Right atrium auricular region (tissue), 2 donors: ENCODE measurements around the gene TSACC. TPM values are rescaled to one million over a fixed set of nuclear protein-coding genes. Genes with fewer than 3 reads are reported as not detected.

ENCODE experiments used
- DNase-seq: peaks from one replicate; pipeline ENCODE4 v3.0.0-alpha.2; 2019; ENCODE audit warnings: low spot score
- H3K27ac ChIP-seq, 2 donors: fragments of 200-600 bp; sonication (generic); 1 replicate in 1 of 2; 2 replicates in 1 of 2; pipeline ENCODE4 v1.5.1; 2016 to 2019
- H3K27me3 ChIP-seq, 2 donors: fragments of 200-600 bp; sonication (generic); one replicate each; pipeline versions ENCODE4 v1.5.1 to v1.6.0; 2017 to 2019
- H3K36me3 ChIP-seq: fragments of 200-600 bp; sonication (generic); one replicate; pipeline ENCODE4 v1.5.1; 2016
- H3K4me1 ChIP-seq, 2 donors: fragments of 200-600 bp; sonication (generic); one replicate each; pipeline versions ENCODE4 v1.5.1 to v1.6.0; 2017 to 2019
- H3K4me3 ChIP-seq, 2 donors: fragments of 200-600 bp; sonication (generic); 1 replicate in 1 of 2; 2 replicates in 1 of 2; pipeline ENCODE4 v1.5.1; 2017 to 2019; ENCODE audit warnings: mild to moderate bottlenecking in 1 of 2, moderate library complexity in 1 of 2
- H3K9me3 ChIP-seq, 2 donors: fragments of 200-600 bp; sonication (generic); one replicate each; pipeline ENCODE4 v1.5.1; 2019
- CTCF ChIP-seq, 2 donors: fragments of 200-600 bp; sonication (generic); IDR thresholded peaks; one replicate each; pipeline ENCODE4 v1.5.1; 2019; ENCODE audit warnings: antibody characterized with exemption in 2 of 2
- total RNA-seq, 2 donors: library from RNA; depleted of rRNA; stranded (reverse); fragments of >200 nt; gene quantifications; one replicate each; pipeline ENCODE4 v1.1.0, GENCODE V29; 2016

Gene TSACC
- total RNA-seq, 2 donors from 2014 or later: not detected

DNA sequence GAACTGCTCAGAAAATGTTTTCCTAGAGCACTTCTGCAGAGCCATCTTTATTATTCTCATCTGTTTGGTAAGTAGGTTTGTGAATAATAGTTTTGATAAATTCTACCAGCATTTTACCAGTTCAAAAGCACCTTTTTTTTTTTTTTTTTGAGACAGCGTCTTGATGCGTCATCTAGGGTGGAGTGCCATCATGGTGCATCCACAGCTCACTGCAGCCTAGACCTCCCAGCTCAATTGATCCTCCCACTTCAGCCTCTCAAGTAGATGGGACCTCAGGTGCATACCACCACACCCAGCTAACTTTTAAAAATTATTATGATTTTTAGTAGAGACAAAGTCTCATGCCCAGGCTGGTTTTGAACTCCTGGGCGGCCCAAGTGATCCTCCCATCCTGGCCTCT, 20.9 kb downstream of the TSACC start:
- no peaks in the 10 kb centered on the region for H3K4me1 ChIP-seq
- no peak for TF ChIP-seq CTCF (IDR thresholded peaks at IDR 0.05)
- DNase-seq: no peak
- H3K9me3 ChIP-seq: no peaks in the 10 kb centered on the region
- no peaks in the 10 kb centered on the region for H3K36me3 ChIP-seq
- H3K27me3 ChIP-seq: peaks cover 0 to 3% of the 10 kb centered on the region in 2 donors
- no peak overlapping the region for H3K4me3 ChIP-seq
- no peak overlapping the region for H3K27ac ChIP-seq

DNA sequence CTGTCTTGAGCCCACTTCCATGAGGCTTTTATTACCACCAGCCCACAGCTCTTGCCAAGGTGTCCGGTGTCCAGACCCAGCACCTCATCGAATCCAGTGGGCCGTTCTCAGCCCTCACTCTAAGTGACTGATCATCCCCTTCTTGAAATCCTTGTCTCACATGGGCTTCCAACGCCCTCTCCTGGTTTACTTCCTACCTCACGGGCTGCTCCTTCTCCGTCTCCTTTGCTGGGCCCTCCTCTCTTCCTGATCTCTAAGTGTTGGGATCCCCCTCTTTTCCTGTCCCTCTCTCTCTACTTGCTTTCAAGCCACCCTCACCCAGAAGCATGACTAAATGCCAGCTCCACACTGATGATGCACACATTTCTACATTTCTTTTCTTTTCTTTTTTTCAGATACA, 21.6 kb downstream of the TSACC start:
- H3K36me3 ChIP-seq: no peaks in the 10 kb centered on the region
- H3K27me3 ChIP-seq: peaks cover 0 to 3% of the 10 kb centered on the region in 2 donors
- no peak overlapping the region for H3K27ac ChIP-seq

DNA sequence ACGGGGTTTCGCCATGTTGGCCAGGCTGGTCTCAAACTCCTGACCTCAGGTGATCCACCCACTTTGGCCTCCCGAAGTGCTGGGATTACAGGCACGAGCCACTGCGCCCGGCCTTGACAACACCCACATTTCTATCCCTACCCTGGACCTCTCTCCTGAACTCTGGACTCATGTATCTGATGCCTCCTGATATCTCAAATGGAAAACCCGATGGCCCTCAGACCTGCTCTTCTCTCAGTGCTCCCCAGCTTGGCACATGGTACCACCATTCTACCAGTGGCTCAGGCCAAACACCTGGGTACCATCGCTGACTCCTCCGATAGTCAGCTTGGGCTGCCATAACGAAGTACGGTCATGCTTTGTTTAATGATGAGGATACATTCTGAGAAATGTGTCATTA, 22.2 kb downstream of the TSACC start:
- H3K27ac ChIP-seq: no peak overlapping the region
- no peak for TF ChIP-seq CTCF (IDR thresholded peaks at IDR 0.05)
- no peaks in the 10 kb centered on the region for H3K9me3 ChIP-seq
- H3K4me1 ChIP-seq: no peaks in the 10 kb centered on the region
- no peak overlapping the region for H3K4me3 ChIP-seq
- no peak for DNase-seq
- peaks cover 0 to 3% of the 10 kb centered on the region in 2 donors for H3K27me3 ChIP-seq
- H3K36me3 ChIP-seq: no peaks in the 10 kb centered on the region

More for the DNA sequence above, 21.6 kb downstream of the TSACC start:
- Histone ChIP-seq H3K4me3 (no peak overlapping the region), H3K4me1 (no peaks in the 10 kb centered on the region), H3K9me3 (no peaks in the 10 kb centered on the region)
- no peak for DNase-seq
- TF ChIP-seq CTCF (IDR thresholded peaks at IDR 0.05): no peak

DNA sequence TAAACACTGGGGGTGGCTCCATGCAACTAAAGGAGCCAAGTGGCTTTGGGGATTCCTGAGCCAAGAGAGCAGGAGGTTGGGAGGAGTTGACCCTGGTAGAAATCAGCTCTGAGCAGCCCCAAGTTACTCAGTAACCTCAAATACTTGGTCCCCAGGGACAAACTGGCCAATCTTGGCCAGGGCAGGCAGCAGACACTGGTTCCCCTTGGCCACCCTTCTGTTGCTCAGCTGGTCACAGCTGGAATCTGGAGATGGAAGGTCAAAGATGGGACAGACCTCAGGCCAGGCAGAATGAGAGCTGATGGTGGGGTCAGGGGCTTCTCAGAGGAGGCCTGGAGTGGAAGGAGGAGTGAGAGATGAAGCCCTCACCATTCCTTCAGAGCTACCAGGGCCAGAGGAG, 27.4 kb downstream of the TSACC start:
- no peaks in the 10 kb centered on the region for H3K27me3 ChIP-seq
- no peak for DNase-seq
- TF ChIP-seq CTCF (IDR thresholded peaks at IDR 0.05): no peak
- no peaks in the 10 kb centered on the region for H3K36me3 ChIP-seq
- H3K4me3 ChIP-seq: no peak overlapping the region
- no peaks in the 10 kb centered on the region for H3K9me3 ChIP-seq
- no peak overlapping the region for H3K27ac ChIP-seq
- peaks cover 0 to 9% of the 10 kb centered on the region in 2 donors for H3K4me1 ChIP-seq

DNA sequence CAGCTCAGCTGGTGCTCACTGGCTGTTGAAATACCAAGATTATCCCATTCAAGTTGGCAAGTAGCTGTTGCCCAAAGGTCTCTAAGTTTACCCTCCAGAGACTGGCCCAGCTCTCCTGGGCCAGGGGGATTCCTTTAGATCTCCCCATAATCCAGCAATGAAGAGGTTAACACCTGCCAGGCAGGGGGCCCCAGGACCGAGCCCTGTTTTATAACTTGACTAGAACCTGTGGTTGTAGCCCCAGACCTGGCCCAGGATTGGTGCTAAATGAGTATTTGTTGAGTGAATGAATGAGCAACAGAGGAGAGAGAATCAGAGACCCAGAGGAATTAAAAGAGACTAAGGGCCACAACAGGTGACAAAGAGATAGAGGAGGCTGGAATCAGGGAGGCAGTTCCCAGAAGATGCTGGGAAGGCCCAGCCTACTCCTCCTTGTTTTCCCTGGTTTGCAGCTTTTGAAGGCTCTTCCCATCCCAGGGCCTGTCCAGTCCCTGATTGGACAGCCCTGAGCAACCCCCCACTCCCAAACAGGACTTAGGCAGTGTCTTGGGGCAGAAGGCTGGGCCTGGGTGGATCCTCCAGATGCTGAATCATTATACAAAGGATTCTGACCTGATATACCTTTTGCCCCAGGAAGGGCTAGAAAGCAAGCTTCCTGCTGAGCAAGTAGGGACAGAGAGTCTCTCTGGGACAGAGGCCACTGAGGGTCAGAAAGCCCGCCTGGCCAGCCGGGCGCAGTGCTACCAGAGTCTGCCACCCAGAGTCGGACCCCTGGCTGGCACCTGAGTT, 28.2 kb downstream of the TSACC start:
- Histone ChIP-seq H3K27me3 (no peaks in the 10 kb centered on the region), H3K4me3 (no peak overlapping the region), H3K4me1 (peaks cover 0 to 9% of the 10 kb centered on the region in 2 donors), H3K9me3 (no peaks in the 10 kb centered on the region), H3K27ac (no peak overlapping the region), H3K36me3 (no peaks in the 10 kb centered on the region)
- TF ChIP-seq CTCF (IDR thresholded peaks at IDR 0.05): no peak
- no peak for DNase-seq
